PC-9 (cell line): ENCODE measurements around the gene PITX3.

ENCODE experiments used
- EZH2 ChIP-seq: fragments of 200-600 bp; sonication (generic); IDR thresholded peaks from 2 replicates; pipeline ENCODE4 v1.8.0; 2017; ENCODE audit warnings: antibody characterized with exemption, low read depth
- TF ChIP-seq, protein P1 (sequence below): fragments of 200-600 bp; sonication (generic); conservative IDR thresholded peaks from 2 replicates; pipeline ENCODE4 v1.6.1; 2017; ENCODE audit warnings: mixed run types, antibody characterized with exemption, mild to moderate bottlenecking, moderate library complexity

DNA sequence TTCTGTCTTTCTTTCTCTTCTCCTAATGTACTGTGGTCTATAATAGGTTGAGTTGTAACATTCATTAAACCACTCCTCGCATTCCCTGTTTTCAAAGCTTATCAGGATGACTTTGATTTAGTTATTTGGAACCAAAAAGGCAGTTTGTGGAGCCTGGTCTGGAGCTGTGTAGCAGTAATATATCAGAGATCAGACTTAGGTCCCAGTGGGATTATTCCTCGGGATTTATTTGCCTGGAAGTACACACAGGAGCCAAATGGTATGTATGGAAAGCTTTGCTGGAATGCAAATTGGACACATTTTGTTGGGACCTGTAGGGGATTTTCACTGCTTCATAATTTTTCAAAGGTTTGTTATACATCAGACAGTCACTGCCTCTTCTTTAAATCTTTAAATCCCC is 44.9 kb upstream of the PITX3 start:
- TF ChIP-seq, protein P1, sequence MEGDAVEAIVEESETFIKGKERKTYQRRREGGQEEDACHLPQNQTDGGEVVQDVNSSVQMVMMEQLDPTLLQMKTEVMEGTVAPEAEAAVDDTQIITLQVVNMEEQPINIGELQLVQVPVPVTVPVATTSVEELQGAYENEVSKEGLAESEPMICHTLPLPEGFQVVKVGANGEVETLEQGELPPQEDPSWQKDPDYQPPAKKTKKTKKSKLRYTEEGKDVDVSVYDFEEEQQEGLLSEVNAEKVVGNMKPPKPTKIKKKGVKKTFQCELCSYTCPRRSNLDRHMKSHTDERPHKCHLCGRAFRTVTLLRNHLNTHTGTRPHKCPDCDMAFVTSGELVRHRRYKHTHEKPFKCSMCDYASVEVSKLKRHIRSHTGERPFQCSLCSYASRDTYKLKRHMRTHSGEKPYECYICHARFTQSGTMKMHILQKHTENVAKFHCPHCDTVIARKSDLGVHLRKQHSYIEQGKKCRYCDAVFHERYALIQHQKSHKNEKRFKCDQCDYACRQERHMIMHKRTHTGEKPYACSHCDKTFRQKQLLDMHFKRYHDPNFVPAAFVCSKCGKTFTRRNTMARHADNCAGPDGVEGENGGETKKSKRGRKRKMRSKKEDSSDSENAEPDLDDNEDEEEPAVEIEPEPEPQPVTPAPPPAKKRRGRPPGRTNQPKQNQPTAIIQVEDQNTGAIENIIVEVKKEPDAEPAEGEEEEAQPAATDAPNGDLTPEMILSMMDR: no peak
- no peak for TF ChIP-seq EZH2
